BE2C (cell line): Measurements from ENCODE around the gene PUS1.

Experiments
- DNase-seq: peaks from one replicate; pipeline ENCODE4 v3.0.0-alpha.2; 2020
- H3K27me3 ChIP-seq: fragments of 250-450 bp; sonication (Bioruptor Pico); 2 replicates; pipeline ENCODE4 v1.5.1; 2020; ENCODE audit warnings: mild to moderate bottlenecking
- H3K36me3 ChIP-seq: fragments of 250-450 bp; sonication (Bioruptor Pico); 2 replicates; pipeline ENCODE4 v1.5.1; 2020; ENCODE audit warnings: mild to moderate bottlenecking
- H3K4me1 ChIP-seq: fragments of 250-450 bp; sonication (Bioruptor Pico); 2 replicates; pipeline ENCODE4 v1.5.1; 2020
- H3K4me3 ChIP-seq: 2 replicates; pipeline ENCODE4 v1.5.1; 2011; ENCODE audit warnings: low read depth, low read length
- H3K9me3 ChIP-seq: fragments of 250-450 bp; sonication (Bioruptor Pico); 2 replicates; pipeline ENCODE4 v1.5.1; 2020
- CTCF ChIP-seq: IDR thresholded peaks from 2 replicates; pipeline ENCODE4 v1.5.1; 2012; ENCODE audit warnings: mild to moderate bottlenecking, low read depth, low read length

PUS1 gene

GRCh38 chr12:131986361-131986760, 57.3 kb downstream of the PUS1 start:
- no peaks in the 10 kb centered on the region for H3K9me3 ChIP-seq
- no peaks in the 10 kb centered on the region for H3K27me3 ChIP-seq
- H3K36me3 ChIP-seq: peaks cover 74% of the 10 kb centered on the region
- no peak overlapping the region for H3K4me3 ChIP-seq
- TF ChIP-seq CTCF: no peak
- no peak for DNase-seq
- H3K4me1 ChIP-seq: no peaks in the 10 kb centered on the region

DNA sequence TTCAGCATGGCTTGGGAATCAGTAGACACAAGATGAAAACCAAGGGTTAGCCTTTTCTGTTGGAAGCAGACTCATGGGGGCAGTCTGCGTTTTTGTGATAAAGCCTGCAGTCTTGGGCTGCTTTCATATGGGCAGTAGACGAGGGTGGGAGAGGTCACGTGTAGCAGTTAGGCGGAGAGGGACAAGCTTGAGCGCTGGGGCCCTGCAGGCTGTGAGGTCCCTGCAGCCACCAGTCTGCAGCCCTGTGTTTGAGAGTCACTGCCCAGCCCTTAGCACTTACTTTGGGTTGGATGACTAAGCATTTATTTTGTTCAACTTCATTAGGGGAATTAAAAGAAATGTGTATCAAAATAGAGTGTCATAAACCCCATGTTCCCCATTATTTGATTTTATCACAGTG, 57.8 kb downstream of the PUS1 start:
- H3K27me3 ChIP-seq: no peaks in the 10 kb centered on the region
- TF ChIP-seq CTCF: no peak
- peaks cover 72% of the 10 kb centered on the region for H3K36me3 ChIP-seq
- no peak for DNase-seq
- H3K4me3 ChIP-seq: no peak overlapping the region
- no peaks in the 10 kb centered on the region for H3K9me3 ChIP-seq
- no peaks in the 10 kb centered on the region for H3K4me1 ChIP-seq

- peaks cover 72% of the 10 kb centered on the region for H3K36me3 ChIP-seq
- H3K9me3 ChIP-seq: no peaks in the 10 kb centered on the region
- DNase-seq: no peak
- H3K27me3 ChIP-seq: no peaks in the 10 kb centered on the region
- TF ChIP-seq CTCF: no peak
- no peak overlapping the region for H3K4me3 ChIP-seq
- H3K4me1 ChIP-seq: no peaks in the 10 kb centered on the region
These were observed 58.5 kb downstream of the PUS1 start for GRCh38 chr12:131987552-131987951.

DNA sequence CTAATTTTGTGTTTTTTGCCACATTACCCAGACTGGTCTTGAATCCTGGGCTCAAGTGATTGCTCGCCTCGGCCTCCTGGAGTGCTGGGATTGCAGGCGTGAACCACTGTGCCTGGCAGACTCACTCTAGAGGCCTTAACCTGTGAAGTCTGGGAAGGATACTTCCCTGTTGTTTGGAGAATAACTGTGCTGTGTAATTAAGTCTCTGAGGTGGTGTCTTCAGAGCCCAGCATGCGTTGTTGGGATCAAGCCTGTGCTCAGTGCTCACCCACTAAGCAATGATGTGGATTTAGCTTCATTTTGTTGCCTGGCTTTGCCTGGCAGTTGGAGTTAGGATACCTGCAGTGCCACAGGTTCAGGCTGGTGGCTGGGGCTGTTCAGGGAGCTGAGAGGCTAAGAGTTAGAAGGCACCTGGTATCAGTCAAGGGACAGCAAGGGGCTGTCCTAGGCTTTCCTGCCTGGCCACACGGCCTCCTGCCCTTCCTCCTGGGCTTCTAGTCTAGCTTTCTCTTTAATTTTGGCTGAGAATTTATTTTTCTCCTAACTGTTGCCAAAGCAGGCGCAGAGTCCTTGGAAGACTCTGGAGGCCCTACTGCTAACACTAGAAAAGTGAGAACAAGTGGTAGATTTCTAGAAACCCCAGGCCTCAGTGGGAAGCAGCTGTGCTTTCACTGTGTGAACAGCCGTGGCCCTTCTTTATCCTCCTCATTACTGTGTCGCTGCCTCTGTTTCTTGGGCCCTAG, 59.1 kb downstream of the PUS1 start:
- Histone ChIP-seq H3K27me3 (no peaks in the 10 kb centered on the region), H3K4me1 (no peaks in the 10 kb centered on the region), H3K36me3 (peaks cover 74% of the 10 kb centered on the region), H3K4me3 (no peak overlapping the region), H3K9me3 (no peaks in the 10 kb centered on the region)
- no peak for DNase-seq
- TF ChIP-seq CTCF: no peak

DNA sequence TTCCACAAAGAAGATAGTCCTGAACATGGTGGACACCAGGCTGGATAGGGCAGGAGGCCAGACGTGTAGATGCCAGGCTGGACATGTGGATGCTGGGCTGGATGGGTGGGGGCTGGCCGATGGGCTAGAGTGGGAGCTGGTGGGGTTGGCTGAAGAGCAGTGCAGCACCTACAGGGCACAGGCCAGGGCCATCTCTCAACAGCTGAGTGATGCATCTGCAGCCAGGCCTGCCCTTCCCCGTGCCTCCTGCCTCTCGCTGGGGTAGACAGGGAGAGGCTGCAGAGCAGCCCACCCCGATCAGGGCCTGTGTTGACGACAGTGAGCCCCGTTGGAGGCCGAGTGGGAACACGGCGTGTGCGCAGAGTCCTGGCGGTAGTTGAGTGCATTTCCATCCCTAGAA, 59.9 kb downstream of the PUS1 start:
- TF ChIP-seq CTCF: no peak
- no peaks in the 10 kb centered on the region for H3K9me3 ChIP-seq
- no peaks in the 10 kb centered on the region for H3K4me1 ChIP-seq
- H3K27me3 ChIP-seq: no peaks in the 10 kb centered on the region
- H3K36me3 ChIP-seq: peaks cover 79% of the 10 kb centered on the region
- DNase-seq: no peak
- no peak overlapping the region for H3K4me3 ChIP-seq

GRCh38 chr12:131990066-131990979, 61.2 kb downstream of the PUS1 start:
- Histone ChIP-seq H3K4me3 (no peak overlapping the region), H3K4me1 (no peaks in the 10 kb centered on the region), H3K27me3 (no peaks in the 10 kb centered on the region), H3K36me3 (peaks cover 80% of the 10 kb centered on the region), H3K9me3 (no peaks in the 10 kb centered on the region)
- no peak for TF ChIP-seq CTCF
- DNase-seq: no peak
